Mammary epithelial cell (primary cell): ENCODE data around the gene CC2D2B.

Experiments used
- CTCF ChIP-seq, 2 donors: IDR thresholded peaks in 1 of 2; conservative IDR thresholded peaks in 1 of 2; 2 replicates each; pipeline ENCODE4 v1.5.1; 2011 to 2012; ENCODE audit warnings: inconsistent platforms in 2 of 2, low read length in 2 of 2, mild to moderate bottlenecking in 2 of 2, control low read depth in 1 of 2, low read depth in 1 of 2; ENCODE audit not compliant: insufficient read depth in 1 of 2; ENCODE audit errors: extremely low read depth in 1 of 2
- EZH2 ChIP-seq: IDR thresholded peaks from 2 replicates; pipeline ENCODE4 v1.6.1; 2012; ENCODE audit warnings: low read length, inconsistent platforms, borderline replicate concordance

GRCh38 chr10:95906677-95907455 lies 909 bp upstream of the CC2D2B start:
- TF ChIP-seq CTCF (conservative IDR thresholded peaks at IDR 0.05 in 1 of 2, IDR thresholded peaks at IDR 0.05 in 1 of 2; ENCODE audit: extremely low read depth in 1 of 2, insufficient read depth in 1 of 2, low read depth in 1 of 2, low read length in 2 of 2) (peak; percentile 11 to 34), EZH2 (no peak)
